ENCODE results near the gene PRKD2.

- TF ChIP-seq, protein P1, sequence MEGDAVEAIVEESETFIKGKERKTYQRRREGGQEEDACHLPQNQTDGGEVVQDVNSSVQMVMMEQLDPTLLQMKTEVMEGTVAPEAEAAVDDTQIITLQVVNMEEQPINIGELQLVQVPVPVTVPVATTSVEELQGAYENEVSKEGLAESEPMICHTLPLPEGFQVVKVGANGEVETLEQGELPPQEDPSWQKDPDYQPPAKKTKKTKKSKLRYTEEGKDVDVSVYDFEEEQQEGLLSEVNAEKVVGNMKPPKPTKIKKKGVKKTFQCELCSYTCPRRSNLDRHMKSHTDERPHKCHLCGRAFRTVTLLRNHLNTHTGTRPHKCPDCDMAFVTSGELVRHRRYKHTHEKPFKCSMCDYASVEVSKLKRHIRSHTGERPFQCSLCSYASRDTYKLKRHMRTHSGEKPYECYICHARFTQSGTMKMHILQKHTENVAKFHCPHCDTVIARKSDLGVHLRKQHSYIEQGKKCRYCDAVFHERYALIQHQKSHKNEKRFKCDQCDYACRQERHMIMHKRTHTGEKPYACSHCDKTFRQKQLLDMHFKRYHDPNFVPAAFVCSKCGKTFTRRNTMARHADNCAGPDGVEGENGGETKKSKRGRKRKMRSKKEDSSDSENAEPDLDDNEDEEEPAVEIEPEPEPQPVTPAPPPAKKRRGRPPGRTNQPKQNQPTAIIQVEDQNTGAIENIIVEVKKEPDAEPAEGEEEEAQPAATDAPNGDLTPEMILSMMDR (conservative IDR thresholded peaks at IDR 0.05) = no peak
- no peak for TF ChIP-seq EZH2 (IDR thresholded peaks at IDR 0.05; ENCODE audit: low read depth)
These were observed 27.6 kb downstream of the PRKD2 start for GRCh38 chr19:46689358-46689757.
